Activated CD4-positive, alpha-beta T cell treated with anti-CD3 and anti-CD28 coated beads, Interleukin-10, Interleukin-2, amounts not matched to agents 100 ng/mL and 50 ng/mL, durations not matched to agents 16 hours and 8 hours (primary cell): Measurements from ENCODE around the gene SLC39A3.
"Not testable (repeated sequence)": the region's sequence is repeated elsewhere in the genome, so short reads cannot be mapped to it uniquely, and the experiment has no call there.

ENCODE experiments used
- DNase-seq: peaks from one replicate; pipeline ENCODE4 v3.0.0-alpha.2; 2020

The SLC39A3 gene

DNA sequence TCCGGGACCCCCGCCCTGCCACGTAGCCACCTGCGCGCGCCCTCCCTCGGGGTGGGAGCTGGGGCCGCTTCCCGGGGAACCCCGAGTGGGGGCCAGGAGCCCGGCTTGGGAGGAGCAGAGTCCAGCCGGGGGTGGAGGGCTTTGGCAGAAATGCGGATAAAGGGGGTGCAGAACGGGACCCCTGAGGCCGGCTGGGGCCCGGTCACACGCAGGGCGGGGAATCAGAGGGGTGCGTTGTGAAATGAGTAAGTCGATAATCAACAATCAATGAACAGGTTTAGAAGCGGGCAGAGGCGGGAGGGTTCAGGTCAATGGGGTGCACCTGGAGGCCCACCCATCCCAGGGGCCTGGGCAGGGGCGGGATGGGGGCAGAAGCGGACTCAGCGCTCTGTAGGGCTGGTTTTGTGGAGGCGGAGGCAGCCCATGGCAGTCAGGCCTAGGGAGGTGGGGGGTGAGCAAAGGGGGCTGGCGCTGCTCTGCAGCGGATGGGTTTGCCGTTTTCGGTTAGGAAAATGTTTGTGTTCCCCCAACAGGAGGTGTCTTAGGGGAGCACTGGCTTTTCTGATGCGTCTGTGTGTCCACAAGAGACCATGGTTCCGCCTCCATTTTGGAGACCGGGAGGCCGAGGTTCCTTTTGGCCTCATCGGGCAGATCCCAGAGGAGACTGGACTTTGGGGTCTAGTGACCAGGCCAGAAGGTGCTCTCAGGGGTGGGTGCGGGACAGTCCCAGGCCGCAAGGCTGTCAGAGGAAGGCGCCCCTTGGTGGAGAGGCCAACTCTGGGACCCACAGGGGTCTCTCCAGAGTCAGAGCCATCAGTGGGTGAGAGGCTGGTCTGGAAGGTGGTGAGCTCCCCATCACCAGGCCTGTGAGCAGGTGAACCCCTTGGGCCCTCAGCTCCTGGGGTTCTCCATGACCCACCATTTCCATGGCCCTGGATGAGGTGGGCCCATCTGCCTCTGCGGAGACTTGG is 18.0 kb downstream of the SLC39A3 start:
- no peak for DNase-seq

DNA sequence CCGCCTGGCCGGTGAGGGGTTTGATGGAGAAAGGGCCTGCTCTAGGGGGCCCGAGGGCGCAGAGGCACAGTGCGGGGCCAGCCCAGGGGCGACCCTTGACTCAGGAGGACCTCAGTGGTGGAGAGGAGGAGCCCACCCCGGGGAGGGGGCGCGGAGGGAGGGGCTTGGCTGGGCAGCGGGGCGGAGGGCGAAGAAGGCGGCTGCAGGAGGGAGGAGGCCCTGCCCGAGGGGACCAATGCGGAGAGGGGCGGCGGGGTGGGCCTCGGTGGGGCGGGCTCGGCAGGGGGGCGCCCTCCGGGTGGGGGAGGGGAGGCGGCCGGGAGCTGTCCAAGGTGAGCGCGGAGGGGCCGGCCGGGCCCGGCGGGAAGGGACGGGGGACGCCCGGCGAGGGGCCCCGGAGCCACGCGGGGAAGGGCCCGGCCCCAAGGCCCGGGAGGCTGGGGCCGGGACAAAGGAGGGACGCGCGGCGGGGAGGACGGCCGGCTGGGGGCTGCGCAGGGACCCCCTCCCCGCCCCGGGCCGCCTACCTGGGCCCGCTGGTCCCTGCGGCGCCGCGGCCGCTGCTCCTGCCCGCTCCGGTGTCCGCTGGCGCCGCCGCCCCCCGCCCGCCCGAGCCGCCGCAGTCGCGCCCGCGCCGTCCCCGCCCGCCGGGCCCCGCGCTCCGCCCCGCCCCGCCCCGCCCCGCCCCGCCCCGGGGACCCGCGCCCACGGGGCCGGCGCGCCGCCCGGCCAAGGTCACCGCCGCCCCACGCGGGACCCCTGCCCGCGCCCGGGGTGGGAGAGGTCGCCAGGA is 18.8 kb downstream of the SLC39A3 start, which contains the start of gene DIRAS1:
DIRAS1 (minus strand) TSS at position 596 of the 793 bp plus-strand sequence. CDS start 3,566 bp downstream, outside the sequence.
- DNase-seq: no peak

GRCh38 chr19:2719920-2720776 is 19.7 kb downstream of the SLC39A3 start:
- no peak for DNase-seq

DNA sequence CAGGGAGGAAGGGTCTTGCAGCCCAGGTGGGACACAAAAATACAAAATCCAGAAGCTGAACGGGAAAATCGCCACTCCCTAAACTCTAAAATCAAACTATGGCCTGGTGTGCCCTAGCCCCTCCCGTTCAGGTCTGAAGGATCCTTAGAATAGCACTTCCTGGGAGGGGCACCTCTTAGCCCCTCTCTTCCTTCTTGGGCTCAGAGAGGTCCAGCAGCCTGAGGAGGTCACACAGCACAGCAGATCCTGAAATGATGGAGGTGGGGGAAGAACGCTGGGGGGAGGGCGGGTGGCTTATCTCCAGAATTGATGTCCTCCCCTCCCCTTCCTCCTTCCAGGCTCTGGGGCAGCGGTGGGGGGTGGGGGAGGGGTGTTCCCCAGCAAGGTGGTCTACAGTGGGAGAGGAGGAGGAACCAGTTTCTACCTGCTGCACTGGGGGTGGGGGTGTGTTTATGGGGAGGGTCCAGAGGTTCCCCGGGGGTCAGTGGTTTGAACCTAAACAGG is 20.5 kb downstream of the SLC39A3 start:
- DNase-seq: no peak

DNA sequence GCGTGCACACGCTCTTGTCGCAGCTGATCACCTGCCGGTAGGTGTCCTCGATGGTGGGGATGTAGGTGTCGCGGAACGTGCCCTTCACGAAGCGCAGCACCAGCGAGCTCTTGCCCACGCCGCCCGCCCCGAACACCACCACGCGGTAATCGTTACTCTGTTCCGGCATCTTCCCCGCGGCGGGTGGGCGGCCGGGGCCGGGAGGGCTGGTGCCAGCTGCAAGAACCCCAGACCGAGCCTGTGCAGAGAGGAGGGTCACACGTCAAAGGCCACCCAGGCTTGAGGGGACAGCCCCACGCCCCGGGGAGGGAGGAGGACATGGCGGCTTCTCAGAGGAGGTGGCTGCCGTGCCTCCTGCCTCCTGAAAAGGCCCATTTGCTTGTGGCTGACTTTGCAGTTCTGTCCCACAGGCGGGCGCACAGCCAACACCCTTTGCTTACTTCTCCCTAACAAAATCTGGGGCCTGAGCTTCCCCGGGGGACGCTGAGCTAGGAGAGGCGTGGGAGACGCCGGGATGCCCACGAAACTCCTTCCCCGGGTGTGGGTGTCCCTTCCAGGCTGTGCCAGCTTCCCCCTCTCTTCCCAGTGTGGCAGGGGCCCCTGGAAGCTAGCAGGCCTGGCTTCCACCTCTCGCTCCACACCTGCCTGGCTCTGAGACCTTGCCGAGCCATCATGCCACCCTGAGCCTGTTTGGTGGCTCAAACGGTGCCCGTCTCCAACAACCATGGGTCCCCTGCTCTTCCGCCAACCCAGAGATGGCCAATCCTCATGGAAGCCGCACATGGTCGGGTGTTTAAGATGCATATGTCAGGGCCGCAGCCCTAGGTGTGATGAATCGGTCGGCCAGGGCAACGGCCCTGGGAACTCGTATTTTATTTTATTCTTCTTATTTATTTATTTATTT is 21.9 kb downstream of the SLC39A3 start:
- DNase-seq: no peak

GRCh38 chr19:2716722-2717637 is 22.8 kb downstream of the SLC39A3 start:
- DNase-seq: no peak

DNA sequence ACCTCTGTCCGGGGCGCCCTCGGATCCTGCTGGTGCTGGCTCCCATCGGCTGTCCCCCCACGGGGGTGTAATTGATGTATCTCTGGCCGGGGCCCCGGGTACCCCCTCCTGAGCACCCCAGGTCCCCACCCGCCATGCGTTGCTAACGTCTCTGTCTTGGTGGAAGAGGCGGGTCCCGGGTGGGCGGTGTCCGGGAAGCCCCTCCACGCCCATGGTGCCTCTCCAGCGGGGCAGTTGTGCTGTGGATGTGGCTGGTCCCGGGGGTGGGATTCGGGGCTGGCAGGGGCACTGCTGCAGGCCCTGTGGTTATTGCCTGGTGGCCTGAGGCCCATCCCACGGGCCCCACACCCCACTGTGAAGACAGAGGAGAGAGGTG is 23.6 kb downstream of the SLC39A3 start:
- no peak for DNase-seq

- no peak for DNase-seq
Measured at GRCh38 chr19:2715470-2716274, 24.1 kb downstream of the SLC39A3 start.

- DNase-seq: no peak
Measured at GRCh38 chr19:2714531-2715269, 25.1 kb downstream of the SLC39A3 start.

- DNase-seq: not testable (repeated sequence)
Measured at GRCh38 chr19:2714102-2714501, 25.7 kb downstream of the SLC39A3 start.

DNA sequence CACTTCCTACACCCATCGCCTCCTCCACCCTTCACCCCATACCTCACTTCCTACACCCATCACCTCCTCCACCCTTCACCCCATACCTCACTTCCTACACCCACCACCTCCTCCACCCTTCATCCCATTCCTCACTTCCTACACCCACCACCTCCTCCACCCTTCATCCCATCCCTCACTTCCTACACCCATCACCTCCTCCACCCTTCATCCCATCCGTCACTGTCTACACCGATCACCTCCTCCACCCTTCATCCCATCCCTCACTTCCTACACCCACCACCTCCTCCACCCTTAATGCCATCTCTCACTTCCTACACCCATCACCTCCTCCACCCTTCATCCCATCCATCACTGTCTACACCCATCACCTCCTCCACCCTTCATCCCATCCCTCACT is 26.6 kb downstream of the SLC39A3 start:
- not testable (repeated sequence) for DNase-seq

- no peak for DNase-seq
Measured at GRCh38 chr19:2711875-2712205, 28.0 kb downstream of the SLC39A3 start.

GRCh38 chr19:2711172-2711874 is 28.5 kb downstream of the SLC39A3 start:
- no peak for DNase-seq

GRCh38 chr19:2706251-2706650 is 33.6 kb downstream of the SLC39A3 start:
- no peak for DNase-seq

DNA sequence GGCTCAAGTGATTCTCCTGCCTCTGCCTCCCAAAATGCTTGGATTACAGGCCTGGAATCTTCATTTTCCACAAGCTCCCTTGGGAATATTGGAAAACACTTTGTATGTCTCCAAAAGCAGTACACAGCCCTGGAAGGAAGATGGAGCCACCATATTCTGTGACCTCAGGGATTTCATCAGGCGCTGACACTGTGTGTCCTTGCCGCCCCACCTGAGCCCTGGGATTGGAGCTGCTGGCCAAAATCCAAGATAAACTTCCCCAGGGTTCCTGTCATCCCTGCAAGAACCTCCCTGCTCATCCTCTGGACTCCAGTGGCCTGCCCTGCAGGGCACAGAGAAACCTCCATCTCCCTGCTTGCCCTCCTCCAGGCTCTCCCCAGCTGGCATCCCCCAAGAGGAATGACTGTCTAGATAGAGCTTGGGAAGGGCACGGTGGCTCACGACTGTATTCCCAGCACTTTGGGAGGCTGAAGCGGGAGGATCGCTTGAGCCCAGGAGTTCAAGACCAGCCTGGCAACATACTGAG is 36.1 kb downstream of the SLC39A3 start:
- DNase-seq: no peak

DNA sequence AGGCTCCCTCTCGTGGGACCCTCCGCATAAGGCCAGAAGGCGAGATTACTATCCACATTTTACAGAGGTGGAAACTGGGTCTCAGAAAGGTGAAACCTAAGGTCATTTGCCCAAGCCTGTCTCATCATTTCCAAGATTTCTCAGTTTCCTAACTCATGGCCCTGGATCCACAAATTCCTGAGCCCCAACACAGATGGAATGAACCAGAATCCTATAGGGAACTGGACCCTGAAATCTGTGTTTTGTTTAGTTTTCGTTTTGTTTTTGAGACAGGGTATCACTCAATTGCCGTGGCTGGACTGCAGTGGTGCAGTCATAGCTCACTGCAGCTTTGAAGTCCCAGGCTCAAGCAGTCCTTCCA is 36.8 kb downstream of the SLC39A3 start:
- no peak for DNase-seq

DNA sequence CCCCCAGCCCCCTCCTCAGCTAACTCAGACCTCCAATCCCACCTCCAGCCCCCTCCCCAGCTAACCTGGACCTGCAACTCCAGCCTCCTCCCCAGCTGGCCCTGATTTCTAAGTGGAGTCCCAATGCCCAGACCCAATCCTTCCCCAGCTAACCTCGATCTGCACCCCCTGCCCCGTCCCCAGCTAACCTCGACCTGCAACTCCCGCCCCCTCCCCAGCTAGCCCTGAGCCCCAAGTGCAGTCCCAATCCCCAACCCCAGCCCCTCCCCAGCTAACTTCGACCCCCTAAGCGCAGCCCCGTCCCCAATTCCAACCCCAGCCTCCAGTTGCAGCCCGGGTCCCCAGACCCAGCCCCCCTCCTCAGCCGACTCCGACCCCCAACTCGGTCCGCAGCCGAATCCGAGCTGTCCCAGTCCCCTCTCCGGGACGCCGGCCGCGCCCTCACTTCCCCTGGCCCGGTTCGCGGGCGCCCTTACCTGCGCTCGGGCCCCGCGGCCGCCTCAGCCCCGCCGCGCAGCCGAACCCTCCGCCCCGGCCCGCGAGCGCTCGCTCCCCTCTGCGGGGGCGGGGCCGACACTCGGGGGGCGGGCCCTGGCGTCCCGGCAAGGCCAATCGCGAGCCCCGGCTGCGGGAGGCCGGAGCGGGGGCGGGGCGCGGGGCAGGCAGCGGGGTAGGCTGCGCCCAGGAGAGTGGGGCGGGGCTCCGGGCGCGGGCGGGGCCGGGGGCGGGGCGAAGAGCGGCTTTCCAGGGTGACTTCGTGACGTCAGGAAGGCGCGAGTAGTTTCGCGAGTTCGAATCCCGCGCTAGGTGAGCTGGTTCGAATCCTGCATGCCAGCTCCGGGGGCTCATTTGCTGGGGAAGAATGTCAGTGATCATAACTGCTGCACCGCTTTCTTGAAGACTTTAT is 37.4 kb downstream of the SLC39A3 start, which contains the start of gene GNG7:
GNG7 (minus strand) TSS at position 525 of the 907 bp plus-strand sequence. CDS start 182,006 bp downstream, outside the sequence.
- peak; percentile 93 for DNase-seq
